Esophagus squamous epithelium (tissue), 4 donors: ENCODE results near the gene DHPS.

ENCODE experiments used
- CTCF ChIP-seq, 6 experiments: fragments of 450-650 bp in 4 of 6; fragments of 200-600 bp in 2 of 6; sonication (generic) in 2 of 6; IDR thresholded peaks; one replicate each; pipeline ENCODE4 v1.5.1; 2016 to 2019; ENCODE audit warnings: antibody characterized with exemption in 6 of 6, mild to moderate bottlenecking in 4 of 6, moderate library complexity in 4 of 6
- POLR2A ChIP-seq, 4 donors: fragments of 450-650 bp; IDR thresholded peaks; one replicate each; pipeline ENCODE4 v1.6.1; 2017; ENCODE audit warnings: antibody characterized with exemption in 4 of 4, mild to moderate bottlenecking in 4 of 4, moderate library complexity in 3 of 4

GRCh38 chr19:12660980-12661379 lies 20.7 kb downstream of the DHPS start:
- no peak for TF ChIP-seq CTCF (IDR thresholded peaks at IDR 0.05)
- TF ChIP-seq POLR2A (IDR thresholded peaks at IDR 0.05): no peak
